A549 (cell line): ENCODE results near the gene ZNF793.

Source experiments
- MAFK ChIP-seq: fragments of 450-650 bp; IDR thresholded peaks from 2 replicates; pipeline ENCODE4 v1.6.1; 2014; ENCODE audit not compliant: partially characterized antibody
- NPAS2 ChIP-seq: fragments of 250-450 bp; sonication (Bioruptor Pico); IDR thresholded peaks from 2 replicates; pipeline ENCODE4 v1.8.0; 2022; ENCODE audit warnings: mild to moderate bottlenecking, moderate library complexity, borderline replicate concordance
- POLR2A ChIP-seq: IDR thresholded peaks from 2 replicates; pipeline ENCODE4 v1.6.1; 2012; ENCODE audit warnings: mild to moderate bottlenecking, low read length
- RCOR1 ChIP-seq: fragments of 150-350 bp; IDR thresholded peaks from 2 replicates; pipeline ENCODE4 v1.6.1; 2014; ENCODE audit warnings: antibody characterized with exemption, low read length, low read depth
- TF ChIP-seq, protein P1 (sequence below): fragments of 450-650 bp; IDR thresholded peaks from 2 replicates; pipeline ENCODE4 v1.6.1; 2014; ENCODE audit warnings: antibody characterized with exemption

DNA sequence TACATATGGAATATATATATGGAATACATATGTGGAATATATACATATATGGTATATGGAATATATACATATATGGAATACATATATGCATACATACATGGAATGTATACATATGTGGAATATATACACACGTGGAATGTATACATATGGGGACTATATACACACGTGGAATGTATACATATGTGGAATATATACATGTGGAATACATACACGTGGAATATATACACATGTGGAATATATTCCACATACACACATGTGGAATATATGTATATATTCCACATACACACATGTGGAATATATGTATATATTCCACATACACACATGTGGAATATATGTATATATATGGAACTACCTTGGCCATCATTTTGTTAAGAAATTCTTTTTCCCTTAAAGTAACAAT is 56.8 kb downstream of the ZNF793 start:
- TF ChIP-seq, protein P1, sequence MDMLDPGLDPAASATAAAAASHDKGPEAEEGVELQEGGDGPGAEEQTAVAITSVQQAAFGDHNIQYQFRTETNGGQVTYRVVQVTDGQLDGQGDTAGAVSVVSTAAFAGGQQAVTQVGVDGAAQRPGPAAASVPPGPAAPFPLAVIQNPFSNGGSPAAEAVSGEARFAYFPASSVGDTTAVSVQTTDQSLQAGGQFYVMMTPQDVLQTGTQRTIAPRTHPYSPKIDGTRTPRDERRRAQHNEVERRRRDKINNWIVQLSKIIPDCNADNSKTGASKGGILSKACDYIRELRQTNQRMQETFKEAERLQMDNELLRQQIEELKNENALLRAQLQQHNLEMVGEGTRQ, result no peak
- TF ChIP-seq POLR2A, result no peak
- TF ChIP-seq MAFK, result no peak
- TF ChIP-seq RCOR1, result no peak
- TF ChIP-seq NPAS2, result no peak
